Renal cortex interstitium (tissue), 11 donors: ENCODE results near the gene ZBTB3. TPM values are rescaled to one million over a fixed set of nuclear protein-coding genes. Genes with fewer than 3 reads are reported as not detected.
"Not testable (repeated sequence)": the region's sequence is repeated elsewhere in the genome, so short reads cannot be mapped to it uniquely, and the experiment has no call there.

Experiments
- DNase-seq, 11 donors: peaks; one replicate each; pipeline ENCODE4 v3.0.0-alpha.2; 2013; ENCODE audit warnings: low read depth in 9 of 11, low spot score in 4 of 11; ENCODE audit errors: extremely low read depth in 1 of 11
- polyA plus RNA-seq, 3 donors: library from polyadenylated mRNA; unstranded; fragments of 120-200 nt; gene quantifications; one replicate each; pipeline ENCODE4 v1.2.1, GENCODE V29; 2013; ENCODE audit not compliant: insufficient read length in 3 of 3

ZBTB3 gene
- polyA plus RNA-seq, 3 donors, result 7.3 to 8.1 (median 7.5) TPM

GRCh38 chr11:62705880-62706849, 47.8 kb downstream of the ZBTB3 start:
- peak in 10 of 11 donors; percentile 79 to 92 (median 90) for DNase-seq

- DNase-seq, result no peak
Measured at GRCh38 chr11:62705413-62705812, 48.5 kb downstream of the ZBTB3 start.

- DNase-seq, result not testable (repeated sequence)
Measured at GRCh38 chr11:62703921-62704320, 50.0 kb downstream of the ZBTB3 start.

GRCh38 chr11:62702246-62702645, 51.7 kb downstream of the ZBTB3 start:
- DNase-seq, result no peak

Other genes starting within 250 kb of the ZBTB3 start
- 100 to 1,000 TPM; 193 to 231 (median 198) TPM for gene AHNAK, start 207.4 kb downstream of the ZBTB3 start, polyA plus RNA-seq
- 1,000 to 10,000 TPM; 2,243 to 2,394 (median 2,287) TPM for gene EEF1G, start 180.3 kb downstream of the ZBTB3 start, polyA plus RNA-seq
- gene TUT1, start 162.6 kb downstream of the ZBTB3 start, polyA plus RNA-seq, result 10 to 100 TPM; 21.2 to 27.7 (median 23.7) TPM
- 100 to 1,000 TPM in 2 of 3 donors, 10 to 100 TPM in 1; 79.7 to 105 (median 101) TPM for gene MTA2, start 152.3 kb downstream of the ZBTB3 start, polyA plus RNA-seq
- gene EML3, start 141.4 kb downstream of the ZBTB3 start, polyA plus RNA-seq, result 10 to 100 TPM; 30.5 to 38.5 (median 34.3) TPM
- gene ROM1, start 140.9 kb downstream of the ZBTB3 start, polyA plus RNA-seq, result 1 to 10 TPM; 2.9 to 4.8 (median 3.5) TPM
- 10 to 100 TPM; 20.8 to 42.2 (median 36.5) TPM for gene B3GAT3, start 132.2 kb downstream of the ZBTB3 start, polyA plus RNA-seq
- gene GANAB, start 107.5 kb downstream of the ZBTB3 start, polyA plus RNA-seq, result 100 to 1,000 TPM; 349 to 398 (median 360) TPM
- 10 to 100 TPM; 18.1 to 22.7 (median 19.2) TPM for gene INTS5, start 100.9 kb downstream of the ZBTB3 start, polyA plus RNA-seq
- gene C11orf98, start 89.0 kb downstream of the ZBTB3 start, polyA plus RNA-seq, result 10 to 100 TPM; 56.8 to 59.1 (median 58.5) TPM
- gene CSKMT, start 88.8 kb downstream of the ZBTB3 start, polyA plus RNA-seq, result 1 to 10 TPM; 3.8 to 5.9 (median 4.6) TPM
- 10 to 100 TPM in 2 of 3 donors, 1 to 10 TPM in 1; 6.4 to 12.5 (median 10.7) TPM for gene UQCC3, start 82.5 kb downstream of the ZBTB3 start, polyA plus RNA-seq
- 1 to 10 TPM; 6.3 to 6.8 (median 6.4) TPM for gene LBHD1, start 81.9 kb downstream of the ZBTB3 start, polyA plus RNA-seq
- gene UBXN1, start 75.1 kb downstream of the ZBTB3 start, polyA plus RNA-seq, result 100 to 1,000 TPM; 147 to 191 (median 164) TPM
- 1 to 10 TPM in 2 of 3 donors, under 1 TPM in 1; 0.75 to 1.3 (median 1.1) TPM for gene LRRN4CL, start 64.6 kb downstream of the ZBTB3 start, polyA plus RNA-seq
- gene BSCL2, start 46.7 kb downstream of the ZBTB3 start, polyA plus RNA-seq, result 10 to 100 TPM; 60.1 to 70.8 (median 63.0) TPM
- gene GNG3, start 46.5 kb downstream of the ZBTB3 start, polyA plus RNA-seq, result 1 to 10 TPM; 1.4 to 2.6 (median 2.0) TPM
- gene HNRNPUL2, start 26.7 kb downstream of the ZBTB3 start, polyA plus RNA-seq, result 10 to 100 TPM; 82.0 to 92.8 (median 92.6) TPM
- 10 to 100 TPM; 38.1 to 48.2 (median 41.8) TPM for gene TTC9C, start 25.7 kb downstream of the ZBTB3 start, polyA plus RNA-seq
- gene POLR2G, start 7.4 kb upstream of the ZBTB3 start, polyA plus RNA-seq, result 100 to 1,000 TPM; 133 to 162 (median 156) TPM
- gene TAF6L, start 17.2 kb upstream of the ZBTB3 start, polyA plus RNA-seq, result 10 to 100 TPM; 27.1 to 38.7 (median 33.1) TPM
- 10 to 100 TPM; 58.3 to 73.4 (median 71.4) TPM for gene TMEM179B, start 33.2 kb upstream of the ZBTB3 start, polyA plus RNA-seq
- gene TMEM223, start 37.8 kb upstream of the ZBTB3 start, polyA plus RNA-seq, result 10 to 100 TPM; 21.8 to 30.6 (median 29.2) TPM
- gene NXF1, start 51.3 kb upstream of the ZBTB3 start, polyA plus RNA-seq, result 100 to 1,000 TPM; 114 to 137 (median 116) TPM
- gene STX5, start 77.9 kb upstream of the ZBTB3 start, polyA plus RNA-seq, result 10 to 100 TPM; 51.6 to 57.9 (median 56.7) TPM
- gene TEX54, start 78.7 kb upstream of the ZBTB3 start, polyA plus RNA-seq, result under 1 TPM in 1 of 3 donors, not detected in 2; 0.42 TPM
- 10 to 100 TPM; 33.7 to 48.3 (median 43.5) TPM for gene WDR74, start 85.4 kb upstream of the ZBTB3 start, polyA plus RNA-seq
- 100 to 1,000 TPM; 164 to 215 (median 179) TPM for gene SLC3A2, start 126.7 kb upstream of the ZBTB3 start, polyA plus RNA-seq
- gene CHRM1, start 167.2 kb upstream of the ZBTB3 start, polyA plus RNA-seq, result under 1 TPM in 2 of 3 donors, not detected in 1; 0.09 to 0.11 TPM
- gene SLC22A6, start 230.8 kb upstream of the ZBTB3 start, polyA plus RNA-seq, result 10 to 100 TPM; 19.7 to 36.9 (median 27.0) TPM